Gastroesophageal sphincter (tissue), 4 donors: ENCODE data around the gene HIGD2A. TPM values are rescaled to one million over a fixed set of nuclear protein-coding genes. Genes with fewer than 3 reads are reported as not detected.
A peak's percentile ranks its signal among the peaks of the same experiment; 100 is the strongest.

ENCODE experiments used
- ATAC-seq: fragments of 150-250 bp; one replicate; pipeline ENCODE4 v1.9.1; 2016; ENCODE audit warnings: mild to moderate bottlenecking, moderate library complexity
- H3K27ac ChIP-seq, 4 donors: fragments of 200-600 bp; sonication (generic) in 3 of 4; 1 replicate in 3 of 4; 2 replicates in 1 of 4; pipeline ENCODE4 v1.5.1; 2016 to 2019
- H3K27me3 ChIP-seq: fragments of 200-600 bp; sonication (generic); one replicate; pipeline ENCODE4 v1.5.1; 2019
- H3K36me3 ChIP-seq, 2 donors: fragments of 200-600 bp; sonication (generic); one replicate each; pipeline ENCODE4 v1.5.1; 2019; ENCODE audit warnings: control low read depth in 1 of 2
- H3K4me1 ChIP-seq, 3 donors: fragments of 200-600 bp; sonication (generic); 1 replicate in 2 of 3; 2 replicates in 1 of 3; pipeline ENCODE4 v1.5.1; 2016 to 2019; ENCODE audit warnings: control low read depth in 2 of 3
- H3K4me3 ChIP-seq, 2 donors: fragments of 200-600 bp; sonication (generic); one replicate each; pipeline ENCODE4 v1.5.1; 2019; ENCODE audit warnings: mild to moderate bottlenecking in 1 of 2, moderate library complexity in 1 of 2
- H3K9me3 ChIP-seq, 3 donors: fragments of 200-600 bp; sonication (generic); one replicate each; pipeline ENCODE4 v1.5.1; 2017 to 2019; ENCODE audit warnings: control low read depth in 2 of 3
- EP300 ChIP-seq: sonication (generic); formaldehyde crosslinking; IDR thresholded peaks from one replicate; pipeline ENCODE4 v1.6.1; 2017; ENCODE audit warnings: antibody characterized with exemption, mild to moderate bottlenecking
- POLR2A ChIP-seq, 2 donors: fragments of 450-650 bp; IDR thresholded peaks; one replicate each; pipeline ENCODE4 v1.6.1; 2017; ENCODE audit warnings: antibody characterized with exemption in 2 of 2, mild to moderate bottlenecking in 2 of 2, moderate library complexity in 1 of 2
- POLR2AphosphoS5 ChIP-seq: sonication (generic); formaldehyde crosslinking; IDR thresholded peaks from one replicate; pipeline ENCODE4 v1.6.1; 2017; ENCODE audit warnings: antibody characterized with exemption
- WGBS, 2 donors: methylation state at CpG; one replicate each; pipeline ENCODE4 v1.1.5; 2018; ENCODE audit warnings: low coverage in 1 of 2; 5-methylcytosine and 5-hydroxymethylcytosine counted together
- total RNA-seq, 4 donors: library from RNA; depleted of rRNA; stranded (reverse); fragments of >200 nt; gene quantifications; one replicate each; pipeline ENCODE4 v1.1.0, GENCODE V29; 2016
- TF ChIP-seq, protein P1 (sequence below), 4 experiments: fragments of 200-600 bp in 2 of 4; fragments of 450-650 bp in 2 of 4; sonication (generic) in 1 of 4; IDR thresholded peaks; one replicate each; pipeline ENCODE4 v1.5.1; 2017 to 2019; ENCODE audit warnings: antibody characterized with exemption in 4 of 4, mild to moderate bottlenecking in 2 of 4, moderate library complexity in 2 of 4

The HIGD2A gene
- total RNA-seq, 4 donors from 2014 or later = 87.1 to 190 (median 157) TPM

DNA sequence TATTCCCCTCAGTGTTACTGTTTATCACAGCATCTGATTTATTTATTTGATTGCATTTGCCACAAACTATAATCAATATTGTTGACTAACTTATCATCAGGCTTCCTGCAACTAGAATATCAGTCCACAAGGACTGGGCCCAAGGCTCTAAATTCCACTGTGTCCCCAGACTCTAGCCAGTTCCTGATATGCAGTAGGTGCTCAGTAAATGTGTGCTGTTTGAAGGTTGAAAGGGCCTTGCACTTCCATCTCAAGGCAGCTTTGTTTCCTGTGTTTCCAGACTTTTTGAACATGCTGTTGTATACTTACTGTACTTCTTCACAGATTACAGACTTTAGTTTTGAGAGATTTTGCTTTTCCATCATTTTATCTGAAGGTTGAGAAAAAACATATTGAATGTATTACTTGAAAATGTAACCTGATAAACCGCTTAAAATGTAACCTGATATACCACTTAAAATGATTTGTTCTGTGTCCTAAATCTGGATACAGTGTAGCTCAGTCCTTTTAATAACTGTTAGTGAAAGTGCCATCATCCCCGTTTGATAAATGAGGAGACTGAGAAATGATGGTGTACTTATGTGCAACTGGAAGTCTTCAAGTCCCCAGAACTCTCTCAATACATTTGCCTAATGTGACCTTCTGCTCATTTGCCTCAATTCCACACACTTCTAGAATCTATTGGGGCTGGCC lies 45.6 kb upstream of the HIGD2A start:
- Histone ChIP-seq H3K9me3 (no peaks in the 10 kb centered on the region), H3K27ac (peak overlapping the region in 1 of 4 donors; percentile 54), H3K27me3 (no peaks in the 10 kb centered on the region), H3K36me3 (peaks cover 2 to 52% of the 10 kb centered on the region in 2 donors), H3K4me1 (peaks cover 0 to 19% (median 0%) of the 10 kb centered on the region in 3 donors), H3K4me3 (no peak overlapping the region)
- no peak for TF ChIP-seq POLR2AphosphoS5
- no peak for TF ChIP-seq EP300
- no peak for TF ChIP-seq POLR2A (IDR thresholded peaks at IDR 0.05)
- TF ChIP-seq, protein P1, sequence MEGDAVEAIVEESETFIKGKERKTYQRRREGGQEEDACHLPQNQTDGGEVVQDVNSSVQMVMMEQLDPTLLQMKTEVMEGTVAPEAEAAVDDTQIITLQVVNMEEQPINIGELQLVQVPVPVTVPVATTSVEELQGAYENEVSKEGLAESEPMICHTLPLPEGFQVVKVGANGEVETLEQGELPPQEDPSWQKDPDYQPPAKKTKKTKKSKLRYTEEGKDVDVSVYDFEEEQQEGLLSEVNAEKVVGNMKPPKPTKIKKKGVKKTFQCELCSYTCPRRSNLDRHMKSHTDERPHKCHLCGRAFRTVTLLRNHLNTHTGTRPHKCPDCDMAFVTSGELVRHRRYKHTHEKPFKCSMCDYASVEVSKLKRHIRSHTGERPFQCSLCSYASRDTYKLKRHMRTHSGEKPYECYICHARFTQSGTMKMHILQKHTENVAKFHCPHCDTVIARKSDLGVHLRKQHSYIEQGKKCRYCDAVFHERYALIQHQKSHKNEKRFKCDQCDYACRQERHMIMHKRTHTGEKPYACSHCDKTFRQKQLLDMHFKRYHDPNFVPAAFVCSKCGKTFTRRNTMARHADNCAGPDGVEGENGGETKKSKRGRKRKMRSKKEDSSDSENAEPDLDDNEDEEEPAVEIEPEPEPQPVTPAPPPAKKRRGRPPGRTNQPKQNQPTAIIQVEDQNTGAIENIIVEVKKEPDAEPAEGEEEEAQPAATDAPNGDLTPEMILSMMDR (IDR thresholded peaks at IDR 0.05) = no peak
- ATAC-seq = no peak
- WGBS, 2 donors = 26 to 38% methylated on average over 2 of the region's 2 CpGs

DNA sequence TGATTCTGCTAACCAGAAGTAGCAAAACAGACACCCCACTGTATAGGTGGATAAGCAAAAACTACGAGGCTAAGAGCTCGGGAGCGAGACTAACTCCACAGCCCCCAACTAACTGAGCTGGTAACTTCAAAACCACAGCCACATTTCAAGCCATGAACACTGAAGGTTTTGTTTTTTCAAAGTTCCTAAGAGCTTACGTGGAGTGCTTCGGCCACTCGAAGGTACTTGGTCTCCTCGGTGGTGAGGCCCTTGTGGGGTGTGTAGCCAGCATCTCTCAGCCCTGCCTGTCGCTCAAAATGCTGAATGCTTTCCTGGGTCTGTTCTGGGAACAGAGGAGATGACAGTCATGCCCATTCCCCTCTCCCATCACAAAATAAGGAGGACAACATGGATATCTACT lies 38.1 kb upstream of the HIGD2A start:
- Histone ChIP-seq H3K4me3 (no peak overlapping the region), H3K27me3 (no peaks in the 10 kb centered on the region), H3K9me3 (no peaks in the 10 kb centered on the region), H3K36me3 (peaks cover 0 to 100% of the 10 kb centered on the region in 2 donors), H3K4me1 (peaks cover 0 to 3% (median 0%) of the 10 kb centered on the region in 3 donors), H3K27ac (no peak overlapping the region)
- no peak for TF ChIP-seq EP300
- TF ChIP-seq POLR2AphosphoS5 = no peak
- no peak for TF ChIP-seq POLR2A (IDR thresholded peaks at IDR 0.05)
- TF ChIP-seq, protein P1 (IDR thresholded peaks at IDR 0.05) = no peak
- WGBS, 2 donors = 100% methylated on average over 1 of the region's 8 CpGs; no CpG with 5 or more reads in 1 of the 2 donors
- no peak for ATAC-seq

DNA sequence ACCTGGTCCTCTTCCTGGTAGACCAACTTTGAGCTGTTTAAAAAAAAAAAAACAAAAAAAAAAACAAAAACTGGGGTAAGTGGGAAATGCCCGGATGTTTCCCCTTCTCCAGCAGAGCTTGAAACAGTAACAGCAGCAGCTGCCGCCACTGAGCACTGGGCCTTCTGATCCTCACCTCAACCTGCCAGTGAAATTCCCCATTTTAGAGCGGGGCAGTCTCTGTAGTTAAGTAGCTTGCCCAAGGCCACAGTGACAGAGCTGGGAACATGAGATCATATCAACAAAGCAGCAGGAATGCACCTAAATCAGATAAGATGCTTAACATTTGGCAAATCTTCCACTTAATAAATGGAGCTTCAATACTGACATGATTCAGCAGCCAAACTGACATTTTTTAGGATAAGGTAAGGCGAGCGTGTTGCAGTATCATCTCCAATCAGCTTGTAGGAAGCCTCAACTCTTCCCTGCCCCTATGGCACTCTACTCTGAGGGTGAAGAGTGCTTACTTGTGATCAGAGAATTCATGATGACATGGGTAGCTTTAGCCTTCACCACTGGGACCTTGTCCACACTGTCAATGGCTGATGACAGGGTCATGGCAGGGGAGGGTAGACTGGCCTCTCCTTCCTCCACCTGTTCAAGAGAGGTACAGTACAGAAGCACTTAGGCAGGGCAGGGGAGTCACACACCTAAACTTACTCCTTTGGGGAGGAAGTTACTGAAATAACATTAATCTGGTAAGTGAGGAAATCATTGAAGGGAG lies 36.3 kb upstream of the HIGD2A start:
- Histone ChIP-seq H3K4me1 (peaks cover 0 to 10% (median 0%) of the 10 kb centered on the region in 3 donors), H3K4me3 (no peak overlapping the region), H3K9me3 (no peaks in the 10 kb centered on the region), H3K36me3 (peaks cover 0 to 100% of the 10 kb centered on the region in 2 donors), H3K27me3 (no peaks in the 10 kb centered on the region), H3K27ac (no peak overlapping the region)
- no peak for ATAC-seq
- TF ChIP-seq EP300 (no peak), POLR2A (IDR thresholded peaks at IDR 0.05) (no peak), POLR2AphosphoS5 (no peak)
- TF ChIP-seq, protein P1 (IDR thresholded peaks at IDR 0.05) = no peak
- WGBS, 2 donors = 74 to 100% methylated on average over 2 to 3 of the region's 5 CpGs

DNA sequence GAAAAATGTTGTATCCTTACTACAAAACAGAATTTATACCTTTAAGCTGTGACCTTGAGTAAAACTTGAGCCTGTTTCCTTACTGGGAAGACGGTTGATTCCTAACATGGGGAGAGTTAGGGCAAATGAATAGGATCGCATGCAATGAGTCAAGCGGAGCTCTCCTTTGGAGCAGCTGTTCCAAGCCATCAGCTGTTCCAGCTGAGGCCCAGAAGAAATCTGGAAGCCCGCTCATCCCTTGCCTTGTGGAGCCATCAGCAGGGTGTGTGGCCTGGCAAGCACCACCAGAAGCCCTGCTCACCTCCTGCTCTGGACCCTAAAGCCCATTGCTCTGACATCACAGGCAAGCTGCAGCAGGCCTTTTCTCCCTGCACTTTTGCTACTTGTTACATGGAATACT lies 35.0 kb upstream of the HIGD2A start:
- H3K4me3 ChIP-seq = no peak overlapping the region
- H3K9me3 ChIP-seq = no peaks in the 10 kb centered on the region
- peaks cover 0 to 99% of the 10 kb centered on the region in 2 donors for H3K36me3 ChIP-seq
- TF ChIP-seq POLR2A (IDR thresholded peaks at IDR 0.05) (no peak), EP300 (no peak), POLR2AphosphoS5 (no peak)
- TF ChIP-seq, protein P1 (IDR thresholded peaks at IDR 0.05) = no peak
- no peak for ATAC-seq
- H3K27ac ChIP-seq = no peak overlapping the region
- peaks cover 0 to 19% (median 0%) of the 10 kb centered on the region in 3 donors for H3K4me1 ChIP-seq
- 90 to 100% methylated on average over 2 to 4 of the region's 4 CpGs for WGBS, 2 donors
- no peaks in the 10 kb centered on the region for H3K27me3 ChIP-seq
